ENCODE results near the gene GABARAPL2. TPM values are rescaled to one million over a fixed set of nuclear protein-coding genes. Genes with fewer than 3 reads are reported as not detected.

GABARAPL2 gene
- polyA plus RNA-seq, 1 donor from 2014 or later = 344 TPM

GRCh38 chr16:75550211-75550662, 15.9 kb upstream of the GABARAPL2 start:
- Histone ChIP-seq H3K36me3 (ENCODE audit: insufficient read depth, low read length) (no peaks in the 10 kb centered on the region), H2AFZ (ENCODE audit: low read depth, low read length) (no peak overlapping the region), H3K9me2 (ENCODE audit: insufficient read depth, low read length) (no peaks in the 10 kb centered on the region), H4K20me1 (ENCODE audit: insufficient read depth) (no peaks in the 10 kb centered on the region), H3K9me3 (ENCODE audit: low read length) (no peaks in the 10 kb centered on the region), H3K27me3 (ENCODE audit: insufficient read depth, low read depth, low read length) (no peaks in the 10 kb centered on the region), H3K4me2 (ENCODE audit: low read length) (no peak overlapping the region), H3K4me3 (ENCODE audit: low read length) (no peak overlapping the region), H3F3A (ENCODE audit: insufficient read depth, low read length, poor library complexity, severe bottlenecking) (no peaks in the 10 kb centered on the region), H3K9ac (ENCODE audit: low read length) (no peak overlapping the region), H3K27ac (ENCODE audit: low read length) (no peak overlapping the region), H3K79me2 (replicated peaks; ENCODE audit: insufficient read depth, low read length) (peaks cover 5% of the 10 kb centered on the region)
- TF ChIP-seq EZH2 (IDR thresholded peaks at IDR 0.05; ENCODE audit: borderline replicate concordance, insufficient read depth, low read length, poor library complexity, severe bottlenecking) = no peak
- no peak for TF ChIP-seq RAD21 (conservative IDR thresholded peaks at IDR 0.05)
- TF ChIP-seq EP300 (conservative IDR thresholded peaks at IDR 0.05; ENCODE audit: poor library complexity, severe bottlenecking) = no peak
- TF ChIP-seq MXI1 (conservative IDR thresholded peaks at IDR 0.05; ENCODE audit: poor library complexity, severe bottlenecking) = no peak
- no peak for TF ChIP-seq SMC3 (conservative IDR thresholded peaks at IDR 0.05; ENCODE audit: poor library complexity)
- TF ChIP-seq POLR2AphosphoS5 (IDR thresholded peaks at IDR 0.05) = no peak

- H3K27me3 ChIP-seq (ENCODE audit: insufficient read depth, low read depth, low read length) = no peaks in the 10 kb centered on the region
- no peak overlapping the region for H3K27ac ChIP-seq (ENCODE audit: low read length)
- peaks cover 5% of the 10 kb centered on the region for H3K79me2 ChIP-seq (replicated peaks; ENCODE audit: insufficient read depth, low read length)
- no peaks in the 10 kb centered on the region for H3K9me3 ChIP-seq (ENCODE audit: low read length)
- no peaks in the 10 kb centered on the region for H3F3A ChIP-seq (ENCODE audit: insufficient read depth, low read length, poor library complexity, severe bottlenecking)
- H3K4me3 ChIP-seq (ENCODE audit: low read length) = no peak overlapping the region
- H3K9ac ChIP-seq (ENCODE audit: low read length) = no peak overlapping the region
- no peaks in the 10 kb centered on the region for H3K36me3 ChIP-seq (ENCODE audit: insufficient read depth, low read length)
- H3K9me2 ChIP-seq (ENCODE audit: insufficient read depth, low read length) = no peaks in the 10 kb centered on the region
- no peak overlapping the region for H3K4me2 ChIP-seq (ENCODE audit: low read length)
- no peak overlapping the region for H2AFZ ChIP-seq (ENCODE audit: low read depth, low read length)
- no peaks in the 10 kb centered on the region for H4K20me1 ChIP-seq (ENCODE audit: insufficient read depth)
- TF ChIP-seq SMC3 (conservative IDR thresholded peaks at IDR 0.05; ENCODE audit: poor library complexity) (no peak), MXI1 (conservative IDR thresholded peaks at IDR 0.05; ENCODE audit: poor library complexity, severe bottlenecking) (no peak), EP300 (conservative IDR thresholded peaks at IDR 0.05; ENCODE audit: poor library complexity, severe bottlenecking) (no peak), EZH2 (IDR thresholded peaks at IDR 0.05; ENCODE audit: borderline replicate concordance, insufficient read depth, low read length, poor library complexity, severe bottlenecking) (no peak), POLR2AphosphoS5 (IDR thresholded peaks at IDR 0.05) (no peak), RAD21 (conservative IDR thresholded peaks at IDR 0.05) (no peak)
Observed at GRCh38 chr16:75552951-75553350, 13.2 kb upstream of the GABARAPL2 start.

- Histone ChIP-seq H3K9me3 (ENCODE audit: low read length) (no peaks in the 10 kb centered on the region), H3K4me2 (ENCODE audit: low read length) (peak overlapping the region; percentile 87), H4K20me1 (ENCODE audit: insufficient read depth) (no peaks in the 10 kb centered on the region), H3K27ac (ENCODE audit: low read length) (peak overlapping the region; percentile 78), H3K27me3 (ENCODE audit: insufficient read depth, low read depth, low read length) (no peaks in the 10 kb centered on the region), H2AFZ (ENCODE audit: low read depth, low read length) (peak overlapping the region; percentile 87), H3K36me3 (ENCODE audit: insufficient read depth, low read length) (no peaks in the 10 kb centered on the region), H3K9me2 (ENCODE audit: insufficient read depth, low read length) (no peaks in the 10 kb centered on the region), H3K4me3 (ENCODE audit: low read length) (peak overlapping the region; percentile 84), H3K79me2 (replicated peaks; ENCODE audit: insufficient read depth, low read length) (peaks cover 5% of the 10 kb centered on the region), H3K9ac (ENCODE audit: low read length) (peak overlapping the region; percentile 72), H3F3A (ENCODE audit: insufficient read depth, low read length, poor library complexity, severe bottlenecking) (no peaks in the 10 kb centered on the region)
- peak; percentile 26 for TF ChIP-seq TAF1 (IDR thresholded peaks at IDR 0.05; ENCODE audit: low read depth)
- no peak for TF ChIP-seq EP300 (conservative IDR thresholded peaks at IDR 0.05; ENCODE audit: poor library complexity, severe bottlenecking)
- TF ChIP-seq EZH2 (IDR thresholded peaks at IDR 0.05; ENCODE audit: borderline replicate concordance, insufficient read depth, low read length, poor library complexity, severe bottlenecking) = no peak
- TF ChIP-seq POLR2AphosphoS5 (IDR thresholded peaks at IDR 0.05) = peak; percentile 40
Observed at GRCh38 chr16:75555213-75555706, 10.9 kb upstream of the GABARAPL2 start.

All from neural cell (in vitro differentiated cells).